Prostate gland (tissue), 2 donors: ENCODE measurements around the gene SYNJ2. TPM values are rescaled to one million over a fixed set of nuclear protein-coding genes. Genes with fewer than 3 reads are reported as not detected.

ENCODE experiments used
- DNase-seq: peaks from one replicate; pipeline ENCODE4 v3.0.0-alpha.2; 2019; ENCODE audit warnings: low spot score
- H3K27ac ChIP-seq, 2 donors: fragments of 200-600 bp; sonication (generic); 2 replicates each; pipeline ENCODE4 v1.5.1; 2017 to 2019
- H3K27me3 ChIP-seq: fragments of 200-600 bp; sonication (generic); replicated peaks from 2 replicates; pipeline ENCODE4 v1.5.1; 2019; ENCODE audit not compliant: insufficient read depth
- H3K36me3 ChIP-seq, 2 donors: fragments of 200-600 bp; sonication (generic); 1 replicate in 1 of 2; 2 replicates in 1 of 2; pipeline versions ENCODE4 v1.5.1 to v1.8.1; 2017 to 2019
- H3K4me1 ChIP-seq: fragments of 200-600 bp; sonication (generic); replicated peaks from 2 replicates; pipeline ENCODE4 v1.5.1; 2019
- H3K4me3 ChIP-seq, 2 donors: fragments of 200-600 bp; sonication (generic); 2 replicates each; pipeline ENCODE4 v1.5.1; 2017 to 2019
- H3K9me3 ChIP-seq: fragments of 200-600 bp; sonication (generic); 2 replicates; pipeline ENCODE4 v1.5.1; 2017
- CTCF ChIP-seq, 4 experiments: fragments of 200-600 bp in 2 of 4; fragments of 450-650 bp in 2 of 4; sonication (generic) in 2 of 4; IDR thresholded peaks; 1 replicate in 3 of 4; 2 replicates in 1 of 4; pipeline ENCODE4 v1.5.1; 2016 to 2019; ENCODE audit warnings: antibody characterized with exemption in 4 of 4, mild to moderate bottlenecking in 2 of 4, moderate library complexity in 2 of 4
- POLR2A ChIP-seq: fragments of 450-650 bp; IDR thresholded peaks from one replicate; pipeline ENCODE4 v1.6.1; 2016; ENCODE audit warnings: antibody characterized with exemption, mild to moderate bottlenecking
- POLR2AphosphoS5 ChIP-seq: sonication (generic); formaldehyde crosslinking; IDR thresholded peaks from one replicate; pipeline ENCODE4 v1.6.1; 2017; ENCODE audit warnings: antibody characterized with exemption
- WGBS: methylation state at CpG from one replicate; pipeline ENCODE4 v1.1.5; 2018; 5-methylcytosine and 5-hydroxymethylcytosine counted together
- intact Hi-C: fragments of 100-400 bp; cut with DNase I; formaldehyde crosslinking; loops from one replicate; pipeline ENCODE4 v1.14.2; 2022
- total RNA-seq, 2 donors: library from RNA; depleted of rRNA; stranded (reverse); fragments of >200 nt; gene quantifications; one replicate each; pipeline ENCODE4 v1.1.0, GENCODE V29; 2016

Gene SYNJ2
- total RNA-seq, 2 donors from 2014 or later = 19.7 to 19.9 TPM

DNA sequence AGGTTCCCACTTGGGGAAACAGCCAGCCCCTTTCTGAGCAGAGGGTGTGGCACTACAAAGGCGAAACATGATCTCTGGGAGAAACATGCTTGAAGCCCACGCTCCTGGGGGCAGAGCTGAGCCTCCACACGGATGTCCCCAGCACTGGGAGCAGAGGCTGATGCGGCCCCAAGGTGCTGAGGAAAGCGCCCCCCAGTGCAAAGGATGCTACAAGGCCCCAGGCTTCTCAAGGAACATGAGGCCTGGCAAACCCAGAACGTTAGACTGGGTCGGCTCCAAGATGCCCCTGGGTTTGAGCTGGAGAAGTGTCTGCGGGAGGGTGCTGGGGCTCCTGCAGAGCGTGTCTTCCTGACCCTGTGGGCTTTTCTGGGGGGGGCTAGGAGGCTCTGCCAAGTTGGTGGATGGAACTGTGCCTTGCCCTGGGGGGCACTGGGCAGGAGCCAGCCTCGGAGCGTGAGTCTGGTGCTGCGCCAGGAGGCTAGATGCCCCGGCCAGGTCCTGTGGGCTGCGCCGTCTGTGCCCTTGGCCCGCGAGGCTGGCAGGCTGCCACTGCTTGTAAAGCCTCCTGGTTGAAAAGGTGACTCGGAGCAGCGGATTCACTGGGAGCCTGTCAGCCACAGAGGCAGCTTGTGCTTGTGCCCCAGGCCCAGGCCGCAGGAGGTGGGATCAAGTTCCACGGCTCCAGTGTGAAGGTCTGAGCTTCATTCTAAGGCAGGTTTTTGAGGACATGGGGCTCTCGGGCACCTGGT, 8.1 kb downstream of the SYNJ2 start:
- peaks cover 18% of the 10 kb centered on the region for H3K4me1 ChIP-seq
- no peaks in the 10 kb centered on the region for H3K9me3 ChIP-seq
- DNase-seq = peak; percentile 85
- peak overlapping the region; percentile 68 to 90 for H3K27ac ChIP-seq
- WGBS = 19% methylated on average over 22 of the region's 22 CpGs
- no peak overlapping the region for H3K4me3 ChIP-seq
- intact Hi-C loops = no loop called here
- peak; percentile 15 for TF ChIP-seq POLR2AphosphoS5
- no peak for TF ChIP-seq CTCF (IDR thresholded peaks at IDR 0.05)
- no peak for TF ChIP-seq POLR2A
- no peaks in the 10 kb centered on the region for H3K27me3 ChIP-seq
- no peaks in the 10 kb centered on the region for H3K36me3 ChIP-seq

- Histone ChIP-seq H3K4me3 (no peak overlapping the region), H3K27ac (peak overlapping the region; percentile 68 to 90), H3K36me3 (no peaks in the 10 kb centered on the region), H3K4me1 (peaks cover 18% of the 10 kb centered on the region), H3K9me3 (no peaks in the 10 kb centered on the region), H3K27me3 (no peaks in the 10 kb centered on the region)
- 71% methylated on average over 15 of the region's 15 CpGs for WGBS
- intact Hi-C loops = no loop called here
- no peak for DNase-seq
- TF ChIP-seq POLR2AphosphoS5 = no peak
Measured at GRCh38 chr6:157990321-157991066, 8.8 kb downstream of the SYNJ2 start.

GRCh38 chr6:157991067-157991432, 9.4 kb downstream of the SYNJ2 start:
- no peak overlapping the region for H3K4me3 ChIP-seq
- 56% methylated on average over 11 of the region's 11 CpGs for WGBS
- DNase-seq = peak; percentile 61
- H3K27ac ChIP-seq = peak overlapping the region; percentile 68 to 90
- TF ChIP-seq POLR2AphosphoS5 = peak; percentile 67
- TF ChIP-seq CTCF (IDR thresholded peaks at IDR 0.05) = no peak
- TF ChIP-seq POLR2A = peak; percentile 43
- H3K36me3 ChIP-seq = no peaks in the 10 kb centered on the region
- intact Hi-C loops = no loop called here
- H3K4me1 ChIP-seq = peaks cover 18% of the 10 kb centered on the region
- H3K27me3 ChIP-seq = no peaks in the 10 kb centered on the region
- no peaks in the 10 kb centered on the region for H3K9me3 ChIP-seq

GRCh38 chr6:157993076-157993475, 11.4 kb downstream of the SYNJ2 start:
- H3K9me3 ChIP-seq = no peaks in the 10 kb centered on the region
- DNase-seq = no peak
- no peaks in the 10 kb centered on the region for H3K36me3 ChIP-seq
- no peaks in the 10 kb centered on the region for H3K27me3 ChIP-seq
- H3K4me3 ChIP-seq = no peak overlapping the region
- WGBS = 64% methylated on average over 3 of the region's 3 CpGs
- H3K4me1 ChIP-seq = peaks cover 18% of the 10 kb centered on the region
- intact Hi-C loops = no loop called here
- no peak overlapping the region for H3K27ac ChIP-seq
- no peak for TF ChIP-seq CTCF (IDR thresholded peaks at IDR 0.05)
- TF ChIP-seq POLR2AphosphoS5 = no peak
- no peak for TF ChIP-seq POLR2A

GRCh38 chr6:157994125-157994795, 12.6 kb downstream of the SYNJ2 start:
- 80% methylated on average over 7 of the region's 7 CpGs for WGBS
- Histone ChIP-seq H3K27me3 (no peaks in the 10 kb centered on the region), H3K4me3 (no peak overlapping the region), H3K27ac (no peak overlapping the region), H3K4me1 (peaks cover 18% of the 10 kb centered on the region), H3K9me3 (no peaks in the 10 kb centered on the region), H3K36me3 (no peaks in the 10 kb centered on the region)
- intact Hi-C loops = no loop called here
- no peak for TF ChIP-seq POLR2AphosphoS5
- TF ChIP-seq CTCF (IDR thresholded peaks at IDR 0.05) = no peak
- TF ChIP-seq POLR2A = no peak
- DNase-seq = no peak
